IPS-18c (cell line): Measurements from ENCODE around the gene KNTC1.
"Not testable (repeated sequence)": the region's sequence is repeated elsewhere in the genome, so short reads cannot be mapped to it uniquely, and the experiment has no call there.

Experiments used
- H3K4me3 ChIP-seq: 2 replicates; pipeline ENCODE4 v1.7.0; 2013; ENCODE audit warnings: low read depth, mild to moderate bottlenecking, low read length, moderate library complexity; ENCODE audit not compliant: insufficient read depth
- H3K9me3 ChIP-seq: one replicate; pipeline ENCODE4 v1.6.1; 2013; ENCODE audit warnings: mild to moderate bottlenecking, low read length, moderate library complexity; ENCODE audit not compliant: control insufficient read depth, insufficient read depth

The KNTC1 gene

GRCh38 chr12:122528582-122528981 lies 1.5 kb downstream of the KNTC1 start:
- H3K4me3 ChIP-seq, result no peak overlapping the region
- no peaks in the 10 kb centered on the region for H3K9me3 ChIP-seq

GRCh38 chr12:122528992-122529391 lies 1.9 kb downstream of the KNTC1 start:
- H3K9me3 ChIP-seq, result no peaks in the 10 kb centered on the region
- H3K4me3 ChIP-seq, result no peak overlapping the region

DNA sequence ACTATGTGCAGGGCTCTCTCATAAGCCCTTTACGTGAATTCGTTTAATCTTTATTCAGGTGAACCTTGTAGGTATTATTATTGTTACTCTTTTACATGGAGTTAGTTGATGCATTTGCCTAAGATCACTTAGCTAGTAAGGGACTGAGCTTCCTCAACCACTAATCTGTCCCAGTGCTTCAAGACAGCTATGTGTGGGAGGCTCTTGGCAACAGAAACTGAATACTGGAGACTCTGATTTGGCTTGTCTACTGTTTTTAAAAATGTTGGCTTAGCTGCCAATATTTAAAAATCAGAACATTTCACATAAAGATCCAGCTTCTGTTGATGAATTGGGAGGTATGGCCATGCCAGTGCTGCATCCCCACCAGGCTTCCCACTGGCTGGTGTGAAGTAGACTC lies 6.8 kb downstream of the KNTC1 start:
- Histone ChIP-seq H3K9me3 (no peaks in the 10 kb centered on the region), H3K4me3 (no peak overlapping the region)

DNA sequence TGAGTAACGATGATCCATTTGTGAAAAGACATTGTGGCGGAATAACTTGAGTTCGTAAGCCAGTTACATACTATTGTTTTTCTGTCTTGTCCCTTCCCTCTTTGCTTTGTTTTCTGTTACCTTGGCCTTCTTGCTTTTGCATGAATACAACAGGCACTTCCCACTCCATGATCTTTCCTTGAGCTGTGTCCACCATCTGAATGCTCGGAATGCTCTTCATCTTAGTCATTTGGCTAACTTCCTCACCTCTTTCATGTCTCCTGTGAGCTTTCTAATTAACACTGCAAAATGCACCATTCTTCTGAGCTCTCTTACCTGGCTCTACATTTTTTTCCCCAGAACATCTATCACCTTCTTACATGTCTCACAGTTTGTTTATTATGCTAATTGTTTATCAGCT lies 10.0 kb downstream of the KNTC1 start:
- no peaks in the 10 kb centered on the region for H3K9me3 ChIP-seq

DNA sequence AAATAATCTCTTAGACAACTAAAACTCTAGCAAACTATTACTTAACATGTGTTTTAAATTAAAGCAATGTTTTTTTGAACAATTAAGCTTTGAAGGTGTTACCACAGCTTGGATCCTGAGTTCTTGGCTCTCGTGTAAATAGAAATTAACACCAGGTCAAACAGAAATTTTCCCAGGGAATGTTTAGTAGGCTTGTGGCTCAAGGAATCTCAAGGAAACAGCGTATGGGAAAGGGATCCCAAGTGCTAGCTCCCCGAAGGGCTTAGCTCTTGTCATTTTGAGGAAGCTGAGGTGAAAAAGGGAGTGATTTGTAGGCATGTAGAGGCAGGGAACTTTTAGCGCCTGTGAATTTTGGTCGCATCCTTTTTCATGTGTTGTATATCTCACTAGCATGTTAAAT lies 11.4 kb downstream of the KNTC1 start:
- Histone ChIP-seq H3K9me3 (no peaks in the 10 kb centered on the region), H3K4me3 (no peak overlapping the region)

More for the DNA sequence above, 10.0 kb downstream of the KNTC1 start:
- no peak overlapping the region for H3K4me3 ChIP-seq

- no peak overlapping the region for H3K4me3 ChIP-seq
- H3K9me3 ChIP-seq, result no peaks in the 10 kb centered on the region
Measured at GRCh38 chr12:122544537-122544936, 17.5 kb downstream of the KNTC1 start.

GRCh38 chr12:122545855-122546254 lies 18.8 kb downstream of the KNTC1 start:
- no peak overlapping the region for H3K4me3 ChIP-seq
- no peaks in the 10 kb centered on the region for H3K9me3 ChIP-seq

DNA sequence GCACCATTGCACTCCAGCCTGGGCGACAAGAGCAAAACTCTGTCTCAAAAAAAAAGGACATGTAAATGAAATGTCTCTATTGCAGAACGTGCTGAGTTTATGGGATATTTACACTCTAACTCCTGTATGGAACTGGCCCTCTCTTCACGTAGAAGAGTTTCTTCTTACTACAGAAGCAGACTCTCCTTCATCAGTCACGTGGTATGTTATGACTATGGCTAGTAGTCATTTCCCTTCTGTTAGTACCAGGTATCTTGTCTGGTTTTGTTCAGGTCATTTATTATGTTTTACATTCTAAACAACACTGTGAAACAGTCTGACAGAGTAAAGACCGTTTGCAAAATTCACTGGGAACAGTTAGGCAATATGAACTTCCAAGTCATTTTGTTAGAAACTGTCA lies 20.3 kb downstream of the KNTC1 start:
- Histone ChIP-seq H3K4me3 (no peak overlapping the region), H3K9me3 (no peaks in the 10 kb centered on the region)

DNA sequence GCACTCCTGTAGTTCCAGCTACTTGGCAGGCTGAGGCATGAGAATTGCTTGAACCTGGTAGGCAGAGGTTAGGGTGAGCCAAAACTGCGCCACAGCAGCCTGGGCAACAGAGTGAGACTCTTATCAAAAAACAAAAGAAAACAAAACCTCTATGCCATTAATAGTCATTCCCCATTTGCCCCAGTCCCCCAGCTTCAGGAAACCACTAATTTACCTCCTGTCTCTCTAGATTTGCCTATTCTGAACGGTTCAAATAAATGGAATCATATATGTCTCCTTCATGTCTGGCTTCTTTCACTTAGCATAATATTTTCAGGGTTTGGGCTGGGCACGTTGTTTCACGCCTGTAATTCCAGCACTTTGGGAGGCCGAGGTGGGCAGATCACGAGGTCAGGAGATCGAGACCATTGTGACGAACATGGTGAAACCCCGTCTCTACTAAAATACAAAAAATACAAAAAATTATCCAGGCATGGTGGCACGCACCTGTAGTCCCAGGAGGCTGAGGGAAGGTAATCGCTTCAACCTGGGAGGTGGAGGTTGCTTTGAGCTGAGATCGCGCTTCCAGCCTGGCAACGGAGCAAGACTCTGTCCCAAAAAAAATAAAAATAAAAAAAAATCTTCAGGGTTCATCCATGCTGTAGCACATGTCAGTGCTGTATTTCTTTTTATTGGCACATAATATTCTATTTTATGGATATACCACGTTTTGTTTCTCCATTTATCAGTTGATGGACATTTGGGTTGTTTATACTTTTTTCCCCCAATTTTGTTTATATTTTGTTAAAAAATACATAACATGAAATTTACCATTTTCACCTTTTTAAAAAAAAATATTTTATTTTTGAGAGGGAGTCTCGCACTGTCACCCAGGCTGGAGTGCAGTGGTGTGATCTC lies 31.9 kb downstream of the KNTC1 start:
- no peak overlapping the region for H3K4me3 ChIP-seq

DNA sequence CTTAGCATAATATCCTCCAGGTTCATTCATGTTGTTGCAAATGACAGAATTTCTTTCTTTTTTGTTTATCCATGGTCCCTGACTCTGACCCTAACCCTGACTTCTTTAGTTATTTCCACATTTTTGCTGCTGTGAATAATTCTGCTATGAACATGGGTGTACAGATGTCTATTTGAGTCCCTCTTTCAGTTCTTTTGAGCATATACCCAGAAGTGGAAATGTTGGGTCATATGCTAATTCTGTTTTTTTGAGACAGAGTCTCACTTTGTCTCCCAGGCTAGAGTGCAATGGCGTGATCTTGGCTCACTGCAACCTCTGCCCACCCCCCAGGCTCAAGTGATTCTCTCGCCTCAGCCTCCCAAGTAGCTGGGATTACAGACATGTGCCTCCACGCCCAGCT lies 33.1 kb downstream of the KNTC1 start:
- Histone ChIP-seq H3K4me3 (no peak overlapping the region), H3K9me3 (no peaks in the 10 kb centered on the region)

More for the DNA sequence above, 31.9 kb downstream of the KNTC1 start:
- H3K9me3 ChIP-seq, result no peaks in the 10 kb centered on the region

DNA sequence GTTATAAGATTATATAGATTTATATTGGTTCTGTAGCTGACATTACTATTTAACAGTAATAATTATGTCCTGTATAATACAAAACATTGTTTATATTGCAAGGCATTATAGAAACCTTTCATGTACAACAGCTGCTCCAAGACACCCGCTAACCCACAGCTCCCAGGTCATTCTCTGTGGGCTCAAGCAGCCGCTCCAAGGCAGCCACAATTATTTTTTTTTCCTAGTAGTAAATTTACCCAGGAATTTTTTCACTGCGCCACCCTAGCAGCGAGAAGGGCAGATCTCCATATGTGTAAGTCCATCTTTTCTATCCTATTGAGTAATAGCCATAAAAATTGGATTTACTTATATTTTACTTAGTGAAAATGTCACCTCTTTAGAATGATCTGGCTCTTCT lies 36.3 kb downstream of the KNTC1 start:
- no peak overlapping the region for H3K4me3 ChIP-seq
- H3K9me3 ChIP-seq, result no peaks in the 10 kb centered on the region

GRCh38 chr12:122566816-122567215 lies 39.8 kb downstream of the KNTC1 start:
- not testable (repeated sequence) for H3K4me3 ChIP-seq, H3K9me3 ChIP-seq

DNA sequence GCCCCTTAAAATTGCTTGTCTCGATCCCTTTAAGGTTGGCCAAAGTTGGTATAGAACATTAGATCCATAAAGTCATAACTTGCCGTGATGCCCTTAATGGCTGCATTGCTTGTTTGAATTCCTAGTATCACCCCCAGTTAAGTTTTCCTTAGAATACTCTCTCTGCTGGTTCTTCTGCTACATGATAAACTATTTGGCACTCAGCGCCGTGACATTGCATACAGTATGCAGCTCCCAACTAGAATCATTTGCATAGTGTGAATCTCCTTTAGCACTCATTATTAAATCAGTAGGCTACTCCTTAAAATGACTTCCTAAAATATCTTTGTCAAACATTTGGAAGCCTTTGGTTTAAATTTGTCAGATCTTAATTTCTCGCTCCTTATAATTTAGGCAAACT lies 42.2 kb downstream of the KNTC1 start:
- no peaks in the 10 kb centered on the region for H3K9me3 ChIP-seq
- no peak overlapping the region for H3K4me3 ChIP-seq

DNA sequence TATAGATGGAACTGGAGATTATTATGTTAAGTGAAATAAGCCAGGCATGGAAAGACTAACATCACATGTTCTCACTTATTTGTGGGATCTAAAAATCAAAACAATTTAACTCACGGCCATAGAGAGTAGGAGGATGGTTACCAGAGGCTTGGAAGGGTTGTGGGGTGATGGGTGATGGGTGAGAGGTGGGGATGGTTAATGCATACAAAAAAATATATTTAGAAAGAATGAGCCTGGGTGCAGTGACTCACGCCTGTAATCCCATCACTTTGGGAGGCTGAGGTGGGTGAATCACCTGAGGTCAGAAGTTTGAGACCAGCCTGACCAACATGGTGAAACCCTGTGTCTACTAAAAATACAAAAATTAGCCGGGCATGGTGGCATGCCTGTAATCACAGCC lies 43.0 kb downstream of the KNTC1 start:
- not testable (repeated sequence) for H3K4me3 ChIP-seq, H3K9me3 ChIP-seq

DNA sequence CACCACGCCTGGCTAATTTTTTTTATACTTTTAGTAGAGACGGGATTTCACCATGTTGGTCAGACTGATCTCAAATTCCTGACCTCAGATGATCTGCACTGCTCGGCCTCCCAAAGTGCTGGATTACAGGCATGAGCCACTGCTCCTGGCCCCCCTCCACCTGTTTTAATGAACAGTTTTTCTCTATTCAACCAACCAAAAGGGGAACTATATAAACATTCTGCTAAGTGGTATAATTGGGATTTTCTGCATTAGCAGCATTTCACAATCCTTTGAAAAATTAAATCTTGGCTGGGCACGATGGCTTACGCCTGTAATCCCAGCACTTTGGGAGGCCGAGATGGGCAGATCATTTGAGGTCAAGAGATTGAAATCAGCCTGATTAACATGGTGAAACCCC lies 44.8 kb downstream of the KNTC1 start:
- no peaks in the 10 kb centered on the region for H3K9me3 ChIP-seq
- H3K4me3 ChIP-seq, result no peak overlapping the region

GRCh38 chr12:122583294-122583693 lies 56.2 kb downstream of the KNTC1 start:
- not testable (repeated sequence) for H3K4me3 ChIP-seq, H3K9me3 ChIP-seq

DNA sequence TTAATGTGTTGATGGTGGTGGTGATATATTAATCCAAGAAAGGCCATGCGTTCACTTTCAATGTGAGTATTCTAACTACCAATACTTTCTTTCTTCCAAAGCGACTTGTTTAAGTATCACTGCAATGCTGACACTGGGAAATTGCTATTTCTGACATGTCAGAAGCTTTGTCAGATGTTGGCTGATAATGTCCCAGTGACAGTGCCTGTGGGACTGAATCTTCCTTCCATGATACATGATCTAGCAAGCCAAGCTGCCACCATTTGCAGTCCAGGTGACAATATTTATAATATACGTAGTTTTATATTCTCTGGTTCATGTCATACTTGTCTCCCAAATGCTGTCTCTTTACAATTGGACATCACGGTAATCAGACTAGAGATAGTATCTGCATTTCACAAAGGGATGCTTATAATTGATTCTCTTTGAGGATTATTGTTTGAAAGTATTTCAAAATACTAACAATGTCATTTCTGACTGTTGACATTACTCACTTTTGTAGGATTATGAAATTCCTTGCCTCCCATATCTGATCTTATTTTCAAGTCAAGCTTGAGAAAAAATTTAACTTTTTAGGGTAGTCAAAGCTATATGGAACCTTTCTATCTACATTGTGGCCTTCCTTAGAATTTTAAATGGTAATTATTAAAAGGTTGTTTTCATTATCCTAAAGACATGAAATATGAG lies 57.3 kb downstream of the KNTC1 start:
- Histone ChIP-seq H3K9me3 (no peaks in the 10 kb centered on the region), H3K4me3 (no peak overlapping the region)

DNA sequence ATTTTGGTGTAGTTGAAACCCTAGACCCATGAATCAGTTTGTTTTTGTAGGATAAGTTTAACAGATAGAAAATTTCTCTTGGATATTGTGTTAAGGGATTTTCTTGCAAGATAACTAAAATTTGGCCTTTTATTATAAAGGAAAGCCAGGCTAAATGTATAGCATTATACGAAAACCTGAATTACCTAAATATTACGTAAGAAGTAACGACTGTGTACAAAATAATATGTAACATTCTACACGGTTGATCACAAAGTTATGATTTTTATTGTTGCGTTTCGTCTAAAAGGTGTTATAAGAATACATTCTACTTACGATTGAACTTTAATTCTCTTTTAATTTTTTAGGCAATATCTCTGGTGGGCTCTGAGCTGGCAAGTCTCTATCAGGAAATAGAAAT lies 63.9 kb downstream of the KNTC1 start:
- Histone ChIP-seq H3K9me3 (no peaks in the 10 kb centered on the region), H3K4me3 (no peak overlapping the region)
